Neuron (in vitro differentiated cells): ENCODE measurements around the gene NANS.
"Not testable (repeated sequence)": the region's sequence is repeated elsewhere in the genome, so short reads cannot be mapped to it uniquely, and the experiment has no call there.

Experiments
- H2AFZ ChIP-seq: one replicate; pipeline ENCODE4 v1.6.1; 2013; ENCODE audit warnings: low read depth, mild to moderate bottlenecking, inconsistent platforms, low read length, moderate library complexity
- H3K27me3 ChIP-seq: one replicate; pipeline ENCODE4 v1.6.1; 2013; ENCODE audit warnings: low read length; ENCODE audit not compliant: insufficient read depth
- H3K36me3 ChIP-seq: one replicate; pipeline ENCODE4 v1.6.1; 2013; ENCODE audit warnings: low read length; ENCODE audit not compliant: insufficient read depth
- H3K4me1 ChIP-seq: one replicate; pipeline ENCODE4 v1.6.1; 2013; ENCODE audit warnings: low read length; ENCODE audit not compliant: insufficient read depth
- H3K4me3 ChIP-seq: 2 replicates; pipeline ENCODE4 v1.5.1; 2013; ENCODE audit warnings: mild to moderate bottlenecking, low read length, moderate library complexity
- H3K9me3 ChIP-seq: one replicate; pipeline ENCODE4 v1.6.1; 2013; ENCODE audit warnings: low read length

Gene NANS

DNA sequence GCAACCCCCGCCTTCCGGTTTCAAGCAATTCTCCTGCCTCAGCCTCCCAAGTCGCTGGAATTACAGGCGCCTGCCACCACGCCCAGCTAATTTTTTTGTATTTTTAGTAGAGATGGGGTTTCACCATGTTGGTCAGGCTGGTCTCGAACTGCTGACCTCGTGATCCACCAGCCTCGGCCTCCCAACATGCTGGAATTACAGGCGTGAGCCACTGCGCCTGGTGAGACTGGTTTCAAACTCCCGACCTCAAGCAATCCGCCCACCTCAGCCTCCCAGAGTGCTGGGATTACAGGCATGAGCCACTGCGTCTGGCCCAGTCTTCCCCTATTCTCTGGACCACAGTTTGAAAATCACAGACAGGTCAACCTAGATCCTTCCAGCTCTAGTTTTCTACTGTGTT lies 67.6 kb downstream of the NANS start:
- not testable (repeated sequence) for H3K9me3 ChIP-seq, H3K36me3 ChIP-seq, H3K4me3 ChIP-seq, H3K4me1 ChIP-seq, H2AFZ ChIP-seq
- H3K27me3 ChIP-seq, result peaks cover 20% of the 10 kb centered on the region

DNA sequence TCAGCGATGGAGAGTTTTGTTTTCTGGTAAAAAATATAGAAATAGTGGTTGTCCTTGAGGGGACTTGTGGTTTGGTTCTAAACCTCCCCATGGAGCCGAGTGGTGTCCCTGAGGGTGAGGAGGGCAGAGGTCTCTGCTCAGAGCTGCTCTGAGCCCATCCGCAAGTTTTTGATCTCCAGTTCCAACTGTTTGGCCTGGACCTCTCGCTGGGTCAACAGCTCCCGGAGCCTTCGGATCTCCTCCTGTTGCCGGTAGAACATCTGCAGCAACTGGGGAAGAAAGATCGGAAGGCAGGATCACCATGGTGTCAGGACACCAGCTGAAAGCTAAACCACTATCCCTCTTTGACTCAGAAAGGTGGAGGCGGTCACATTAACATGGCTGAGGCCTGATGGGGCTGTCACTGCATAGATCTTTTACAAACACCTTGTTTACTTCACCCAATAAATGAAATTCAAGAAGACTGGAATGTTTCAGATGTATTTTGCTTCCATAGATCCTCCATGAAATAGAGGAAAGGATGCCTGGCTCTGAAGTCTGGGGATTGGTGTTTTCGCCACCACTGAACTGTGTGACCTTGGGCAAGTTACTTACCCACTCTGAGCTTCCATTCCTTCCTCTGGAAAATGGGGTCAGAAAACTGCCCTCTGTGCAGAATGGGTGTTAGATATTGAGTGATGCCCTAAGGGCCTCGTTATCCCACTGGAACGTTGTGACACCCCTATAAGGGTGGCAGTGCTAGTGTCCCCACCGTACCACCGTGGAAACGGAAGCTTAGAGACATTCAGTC lies 68.3 kb downstream of the NANS start:
- Histone ChIP-seq H3K36me3 (no peaks in the 10 kb centered on the region), H2AFZ (no peak overlapping the region), H3K4me1 (no peaks in the 10 kb centered on the region), H3K4me3 (no peak overlapping the region), H3K27me3 (peaks cover 15% of the 10 kb centered on the region), H3K9me3 (no peaks in the 10 kb centered on the region)

DNA sequence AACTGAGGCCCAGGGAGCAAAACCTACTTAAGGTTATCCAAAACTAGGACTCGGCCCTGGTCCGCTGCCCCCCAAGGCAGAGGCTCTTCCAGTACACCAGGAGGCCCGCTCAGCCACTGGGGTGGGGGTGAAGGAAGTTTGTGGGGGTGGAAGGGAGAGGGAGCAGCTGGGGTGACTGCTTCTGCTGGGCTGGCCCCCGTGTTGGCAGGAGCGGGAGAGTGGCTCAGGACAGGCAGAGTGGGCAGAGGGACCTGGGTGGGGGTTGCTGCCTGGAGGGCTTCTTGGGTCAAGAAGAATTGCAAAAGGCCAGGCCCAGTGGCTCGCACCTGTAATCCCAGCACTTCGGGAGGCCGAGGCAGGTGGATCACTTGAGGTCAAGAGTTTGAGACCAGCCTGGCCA lies 70.7 kb downstream of the NANS start:
- Histone ChIP-seq H2AFZ (no peak overlapping the region), H3K36me3 (no peaks in the 10 kb centered on the region), H3K9me3 (no peaks in the 10 kb centered on the region), H3K4me3 (no peak overlapping the region), H3K27me3 (peaks cover under 1% of the 10 kb centered on the region), H3K4me1 (no peaks in the 10 kb centered on the region)

GRCh38 chr9:98128316-98128715 lies 71.8 kb downstream of the NANS start:
- Histone ChIP-seq H3K4me1 (no peaks in the 10 kb centered on the region), H2AFZ (no peak overlapping the region), H3K4me3 (no peak overlapping the region), H3K27me3 (no peaks in the 10 kb centered on the region), H3K9me3 (no peaks in the 10 kb centered on the region), H3K36me3 (no peaks in the 10 kb centered on the region)

DNA sequence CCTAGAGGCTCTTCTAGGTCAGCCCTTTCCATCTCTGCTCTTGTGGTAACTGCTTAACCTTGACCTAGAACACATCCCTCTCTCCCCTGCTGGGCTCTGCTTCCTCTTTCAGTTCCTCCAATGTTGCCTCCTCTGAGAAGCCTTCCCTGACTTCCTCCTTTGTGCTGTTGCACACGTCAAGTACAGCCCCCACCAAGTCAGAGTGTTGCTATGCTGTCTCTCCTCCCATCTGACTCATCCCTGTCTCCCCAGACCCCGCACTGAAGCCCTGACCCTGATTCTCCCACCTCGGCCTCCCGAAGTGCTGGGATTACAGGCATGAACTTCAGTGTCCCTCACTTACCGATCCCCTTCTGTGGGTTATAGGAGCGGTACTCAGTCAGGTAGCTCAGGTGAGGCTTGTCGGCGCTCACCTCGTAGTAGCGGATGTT lies 72.9 kb downstream of the NANS start:
- H3K9me3 ChIP-seq, result no peaks in the 10 kb centered on the region
- no peaks in the 10 kb centered on the region for H3K27me3 ChIP-seq
- H2AFZ ChIP-seq, result no peak overlapping the region
- no peak overlapping the region for H3K4me3 ChIP-seq
- no peaks in the 10 kb centered on the region for H3K4me1 ChIP-seq
- no peaks in the 10 kb centered on the region for H3K36me3 ChIP-seq

DNA sequence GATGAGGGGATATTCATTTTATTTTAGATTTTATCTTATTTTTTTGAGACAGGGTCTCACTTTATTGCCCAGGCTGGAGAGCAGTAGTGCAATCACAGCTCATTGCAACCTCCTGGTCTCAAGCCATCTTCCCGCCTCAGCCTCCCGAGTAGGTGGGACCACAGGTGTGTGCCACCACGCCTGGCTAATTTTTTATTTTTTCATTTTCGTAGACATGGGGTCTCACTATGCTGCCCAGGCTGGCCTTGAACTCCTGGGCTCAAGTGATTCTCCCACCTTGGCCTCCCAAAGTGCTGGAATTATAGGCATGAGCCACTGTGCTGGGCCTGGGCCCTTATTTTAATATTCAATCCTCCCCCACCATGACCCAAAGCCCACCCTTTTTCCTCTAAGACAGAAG lies 73.5 kb downstream of the NANS start:
- not testable (repeated sequence) for H3K9me3 ChIP-seq, H3K27me3 ChIP-seq, H3K4me1 ChIP-seq, H3K36me3 ChIP-seq, H3K4me3 ChIP-seq, H2AFZ ChIP-seq

- no peaks in the 10 kb centered on the region for H3K4me1 ChIP-seq
- H3K9me3 ChIP-seq, result no peaks in the 10 kb centered on the region
- no peak overlapping the region for H2AFZ ChIP-seq
- H3K27me3 ChIP-seq, result peaks cover 7% of the 10 kb centered on the region
- H3K36me3 ChIP-seq, result no peaks in the 10 kb centered on the region
- H3K4me3 ChIP-seq, result no peak overlapping the region
Measured at GRCh38 chr9:98130576-98131228, 74.2 kb downstream of the NANS start.

DNA sequence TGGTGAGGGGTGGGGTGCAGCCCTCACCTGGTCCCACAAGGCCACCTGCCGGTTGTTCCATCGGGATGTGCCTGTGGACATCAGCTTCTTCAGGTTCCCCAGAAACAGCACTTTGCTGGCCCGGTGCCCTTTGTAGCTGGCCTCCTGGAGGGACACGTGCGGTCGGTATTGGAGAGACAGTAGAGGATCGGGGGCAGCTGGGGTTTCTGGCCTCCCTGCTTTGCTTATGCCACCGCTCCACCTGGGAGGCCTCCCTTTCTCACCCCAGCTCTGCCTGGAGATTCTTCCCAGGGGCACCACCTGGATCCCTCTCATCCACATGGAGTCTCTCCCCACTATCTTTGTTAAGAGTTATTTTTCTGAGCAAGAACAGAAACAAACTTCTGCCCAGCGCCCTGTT lies 75.6 kb downstream of the NANS start:
- peaks cover 7% of the 10 kb centered on the region for H3K27me3 ChIP-seq
- H2AFZ ChIP-seq, result no peak overlapping the region
- no peaks in the 10 kb centered on the region for H3K36me3 ChIP-seq
- no peaks in the 10 kb centered on the region for H3K9me3 ChIP-seq
- no peak overlapping the region for H3K4me3 ChIP-seq
- no peaks in the 10 kb centered on the region for H3K4me1 ChIP-seq
